LNCAP (cell line): ENCODE results near the gene FER.

Experiments
- CTCF ChIP-seq: fragments of 450-650 bp; IDR thresholded peaks from 2 replicates; pipeline ENCODE4 v1.5.1; 2017; ENCODE audit warnings: mild to moderate bottlenecking

The FER gene

GRCh38 chr5:109199799-109200620 lies 452.3 kb downstream of the FER start:
- TF ChIP-seq CTCF, result no peak

DNA sequence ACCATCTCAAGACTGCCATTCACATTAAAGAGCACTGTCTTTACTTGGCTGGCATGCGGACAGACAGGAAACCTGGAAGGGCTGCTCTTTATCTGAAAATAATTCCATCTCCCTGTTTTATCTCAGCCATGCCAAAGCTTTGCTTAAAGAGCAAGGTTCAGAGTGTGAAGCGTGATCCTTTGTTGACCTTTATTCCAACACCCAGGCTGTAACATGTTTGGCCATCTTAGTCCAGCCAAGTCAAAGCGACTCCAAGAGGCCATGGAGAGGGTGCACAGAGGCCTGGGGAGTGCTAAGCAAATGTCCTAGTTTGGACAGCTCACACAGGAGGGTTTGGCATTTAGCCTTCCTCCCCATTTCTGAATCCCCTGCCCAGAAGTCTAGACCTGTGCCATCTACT lies 467.3 kb downstream of the FER start:
- no peak for TF ChIP-seq CTCF

DNA sequence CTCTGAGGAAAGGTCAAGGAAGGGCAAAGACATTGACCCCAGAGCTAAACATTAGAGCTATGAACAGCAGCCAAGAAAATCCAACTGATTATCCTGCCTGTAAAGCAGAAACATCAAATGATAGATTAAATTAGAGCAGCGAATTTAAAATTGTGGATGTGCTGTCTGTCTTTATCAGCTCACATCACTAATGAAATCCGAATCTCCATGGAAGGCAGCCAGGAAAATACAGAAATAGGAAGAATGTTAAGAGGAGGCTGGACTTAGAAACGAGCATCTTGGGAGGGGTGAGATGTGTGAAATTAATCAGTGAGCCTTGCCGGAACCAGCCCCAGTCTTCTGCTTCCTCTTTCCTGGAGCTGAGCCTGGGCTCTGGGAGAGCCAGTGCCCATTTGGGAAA lies 471.1 kb downstream of the FER start:
- no peak for TF ChIP-seq CTCF

DNA sequence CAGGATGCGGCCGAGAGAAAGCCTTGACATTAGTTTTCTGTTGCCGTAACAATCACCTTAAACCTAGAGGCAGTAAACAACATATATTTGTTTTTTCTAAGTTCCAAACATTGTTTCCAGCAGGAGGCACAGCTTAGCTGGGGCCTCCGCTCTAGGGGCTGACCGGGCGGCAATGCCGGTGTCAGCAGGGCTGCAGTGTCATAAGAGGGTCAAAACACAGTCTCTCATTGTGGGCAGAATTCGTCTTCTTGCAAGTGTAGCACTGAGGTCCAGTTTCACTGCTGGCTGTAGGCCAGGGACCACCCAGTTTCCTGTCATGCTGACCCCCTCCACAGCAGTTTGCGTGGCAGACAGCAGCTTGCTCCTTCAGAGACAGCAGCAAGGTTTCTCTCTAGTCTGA lies 475.8 kb downstream of the FER start:
- no peak for TF ChIP-seq CTCF

DNA sequence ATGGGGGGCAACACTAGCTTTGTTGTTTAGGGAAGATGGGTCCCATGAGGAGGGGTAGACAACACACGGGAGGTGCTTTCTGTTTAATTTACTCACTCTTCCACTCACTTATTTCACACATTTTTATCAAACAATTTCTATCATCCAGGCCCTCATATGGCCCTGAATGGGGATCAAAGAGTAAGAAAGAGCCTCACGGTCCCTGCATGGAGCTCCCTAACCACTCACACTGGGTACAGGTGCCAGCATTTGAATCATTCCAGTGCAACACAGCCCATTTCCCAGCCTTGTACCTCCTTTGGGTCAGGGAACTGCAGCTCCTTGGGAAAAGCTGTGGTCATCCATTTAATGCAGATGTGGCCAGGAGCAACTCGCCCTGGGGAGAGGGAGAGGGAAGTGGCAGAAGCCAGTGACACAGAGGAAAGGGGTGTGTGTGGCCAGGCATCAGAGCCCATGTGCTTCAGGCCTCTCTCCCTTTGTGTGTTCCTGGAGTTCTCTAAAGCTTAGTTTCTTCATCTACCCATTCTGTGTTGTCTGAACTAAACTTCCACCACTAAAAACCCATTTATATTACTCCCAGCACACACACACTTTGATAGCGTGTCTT lies 476.7 kb downstream of the FER start:
- TF ChIP-seq CTCF, result no peak

DNA sequence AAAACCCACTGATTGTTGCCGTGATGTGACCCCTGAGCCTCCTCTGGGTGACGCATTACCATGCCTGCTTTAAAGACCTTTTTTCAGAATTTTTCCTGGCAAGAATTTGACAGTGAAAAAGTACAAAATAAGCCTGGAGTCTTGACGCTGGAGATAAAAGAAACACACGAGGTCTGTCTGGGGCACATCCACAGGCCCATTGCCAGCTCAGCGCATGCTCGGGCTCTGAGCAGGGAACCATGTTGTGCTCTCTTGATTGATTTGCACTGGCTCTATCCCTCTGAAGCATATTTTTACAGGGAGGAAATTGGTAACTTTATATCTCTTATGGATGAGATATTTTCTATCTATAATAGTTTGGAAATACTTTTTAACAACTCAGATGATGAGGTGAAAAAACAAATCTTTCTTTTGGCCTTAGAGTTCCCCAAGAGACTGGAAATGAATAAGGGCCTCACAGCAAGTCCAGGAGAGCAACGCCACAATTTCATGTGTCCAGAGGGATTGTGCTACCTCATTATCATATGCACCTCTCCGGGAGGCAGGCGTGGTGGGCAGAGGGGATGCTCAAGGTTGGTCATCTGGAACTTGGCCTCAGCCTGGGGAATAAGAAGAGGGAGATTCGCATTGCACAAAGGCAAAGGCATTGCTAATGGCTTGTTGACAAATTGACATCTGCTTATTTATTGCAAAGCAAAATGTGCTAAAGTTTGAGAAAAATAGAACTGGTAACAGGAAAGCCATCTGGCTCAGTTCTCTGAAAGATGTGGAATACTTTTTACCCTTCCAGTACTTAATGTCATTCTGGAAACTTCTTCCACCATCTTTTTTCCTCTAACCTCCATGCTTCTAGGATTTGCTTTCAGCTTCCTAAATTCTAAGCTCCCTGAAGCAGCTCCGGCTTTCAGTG lies 478.3 kb downstream of the FER start:
- TF ChIP-seq CTCF, result no peak

- no peak for TF ChIP-seq CTCF
Measured at GRCh38 chr5:109230369-109230768, 482.7 kb downstream of the FER start.
